SK-N-SH (cell line): ENCODE results near the gene PIAS3. TPM values are rescaled to one million over a fixed set of nuclear protein-coding genes. Genes with fewer than 3 reads are reported as not detected.

ENCODE experiments used
- CTCF ChIA-PET: fragments of 300-600, 350-600 bp; formaldehyde crosslinking; extraction: SDS; loops from one replicate; lab custom pipeline; 2021; lab: Yijun Ruan, JAX
- POLR2A ChIA-PET: fragments of 350-600 bp; sonication (Branson Sonifier 250); formaldehyde crosslinking; extraction: SDS; loops from one replicate; lab custom pipeline; 2020; ENCODE audit warnings: antibody characterized with exemption, inconsistent platforms; lab: Yijun Ruan, JAX
- DNase-seq: peaks from one replicate; pipeline ENCODE4 v3.0.0; 2012
- H2AFZ ChIP-seq: fragments of 200-600 bp; sonication (generic); 2 replicates; pipeline ENCODE4 v1.8.1; 2016; ENCODE audit warnings: antibody characterized with exemption, mild to moderate bottlenecking, low read depth
- H3F3A ChIP-seq: fragments of 200-600 bp; sonication (generic); replicated peaks from 2 replicates; pipeline ENCODE3; 2016; ENCODE audit warnings: antibody characterized with exemption, mild to moderate bottlenecking; ENCODE audit not compliant: insufficient read depth
- H3K27ac ChIP-seq, 2 experiments: fragments of 200-500 bp in 1 of 2; fragments of 200-600 bp in 1 of 2; sonication (Bioruptor generic) in 1 of 2; sonication (generic), shearing (Covaris generic) in 1 of 2; 2 replicates each; pipeline versions ENCODE4 v1.5.1 to v1.6.1; 2014 to 2016; ENCODE audit warnings: low read depth in 2 of 2, inconsistent platforms in 1 of 2, low read length in 1 of 2, mild to moderate bottlenecking in 1 of 2, mixed read lengths in 1 of 2
- H3K27me3 ChIP-seq: fragments of 200-600 bp; sonication (generic), shearing (Covaris generic); 2 replicates; pipeline ENCODE4 v1.6.1; 2016; ENCODE audit warnings: mixed run types; ENCODE audit not compliant: insufficient read depth
- H3K36me3 ChIP-seq, 2 experiments: fragments of 200-500 bp in 1 of 2; fragments of 200-600 bp in 1 of 2; sonication (Bioruptor generic) in 1 of 2; sonication (generic) in 1 of 2; replicated peaks in 1 of 2; 2 replicates each; pipeline versions ENCODE3 to v1.5.1; 2014 to 2016; ENCODE audit warnings: low read length in 1 of 2, mild to moderate bottlenecking in 1 of 2; ENCODE audit not compliant: insufficient read depth in 2 of 2, control insufficient read depth in 1 of 2
- H3K4me1 ChIP-seq, 2 experiments: fragments of 200-500 bp in 1 of 2; fragments of 200-600 bp in 1 of 2; sonication (Bioruptor generic) in 1 of 2; sonication (generic), shearing (Covaris generic) in 1 of 2; 2 replicates each; pipeline versions ENCODE4 v1.5.1 to v1.6.1; 2014 to 2016; ENCODE audit warnings: low read depth in 1 of 2, low read length in 1 of 2, mixed run types in 1 of 2; ENCODE audit not compliant: insufficient read depth in 2 of 2, control insufficient read depth in 1 of 2
- H3K4me2 ChIP-seq: fragments of 200-600 bp; sonication (generic), shearing (Covaris generic); 2 replicates; pipeline ENCODE4 v1.6.1; 2017; ENCODE audit warnings: mixed run types
- H3K4me3 ChIP-seq, 2 experiments: fragments of 200-500 bp in 1 of 2; fragments of 200-600 bp in 1 of 2; sonication (Bioruptor generic) in 1 of 2; sonication (generic), shearing (Covaris generic) in 1 of 2; 2 replicates each; pipeline versions ENCODE4 v1.5.1 to v1.8.1; 2014 to 2016; ENCODE audit warnings: low read depth in 2 of 2, inconsistent platforms in 1 of 2, low read length in 1 of 2, mild to moderate bottlenecking in 1 of 2, mixed read lengths in 1 of 2, moderate library complexity in 1 of 2
- H3K79me2 ChIP-seq: fragments of 200-600 bp; sonication (generic); 2 replicates; pipeline ENCODE4 v1.8.1; 2017; ENCODE audit warnings: mild to moderate bottlenecking; ENCODE audit not compliant: insufficient read depth
- H3K9ac ChIP-seq: fragments of 200-600 bp; sonication (generic); 2 replicates; pipeline ENCODE4 v1.6.1; 2017; ENCODE audit warnings: mixed run types
- H3K9me2 ChIP-seq: fragments of 200-600 bp; sonication (generic); 2 replicates; pipeline ENCODE4 v1.6.1; 2017; ENCODE audit warnings: mixed run types
- H3K9me3 ChIP-seq: fragments of 200-600 bp; sonication (generic); 2 replicates; pipeline ENCODE4 v1.6.1; 2017; ENCODE audit warnings: mixed run types, mild to moderate bottlenecking, moderate library complexity
- H4K20me1 ChIP-seq: fragments of 200-600 bp; sonication (generic); 2 replicates; pipeline ENCODE4 v1.6.1; 2017; ENCODE audit warnings: mild to moderate bottlenecking, mixed run types; ENCODE audit not compliant: insufficient read depth
- CHD2 ChIP-seq: fragments of 150-350 bp; IDR thresholded peaks from 2 replicates; pipeline ENCODE4 v1.6.1; 2018; ENCODE audit warnings: low read length; ENCODE audit not compliant: partially characterized antibody
- EP300 ChIP-seq, 2 experiments: IDR thresholded peaks; 2 replicates each; pipeline versions ENCODE4 v1.4.0 to v1.6.1; 2012; ENCODE audit warnings: borderline replicate concordance in 1 of 2, low read depth in 1 of 2, low read length in 1 of 2
- EZH2phosphoT487 ChIP-seq: fragments of 200-600 bp; sonication (generic); IDR thresholded peaks from 2 replicates; pipeline ENCODE4 v1.6.1; 2017; ENCODE audit warnings: low read depth, mixed run types, mild to moderate bottlenecking, antibody characterized with exemption, moderate library complexity, borderline replicate concordance
- FOSL2 ChIP-seq: IDR thresholded peaks from 2 replicates; pipeline ENCODE4 v1.4.0; 2012; ENCODE audit warnings: low read depth, mild to moderate bottlenecking, moderate library complexity, borderline replicate concordance
- FOXJ3 ChIP-seq: sonication (generic); formaldehyde crosslinking; IDR thresholded peaks from 2 replicates; pipeline ENCODE4 v1.5.1; 2020; ENCODE audit warnings: mild to moderate bottlenecking, missing genetic modification reagents
- FOXM1 ChIP-seq: IDR thresholded peaks from 2 replicates; pipeline ENCODE4 v1.4.0; 2012; ENCODE audit warnings: low read depth, mild to moderate bottlenecking
- GABPA ChIP-seq: IDR thresholded peaks from 2 replicates; pipeline ENCODE4 v1.4.0; 2012; ENCODE audit warnings: low read depth, mild to moderate bottlenecking
- GATA2 ChIP-seq: sonication (generic); formaldehyde crosslinking; IDR thresholded peaks from 2 replicates; pipeline ENCODE4 v1.5.0; 2020; ENCODE audit warnings: mild to moderate bottlenecking, missing genetic modification reagents
- JUND ChIP-seq: IDR thresholded peaks from 2 replicates; pipeline ENCODE4 v1.4.0; 2012
- MAX ChIP-seq: IDR thresholded peaks from 2 replicates; pipeline ENCODE4 v1.4.0; 2012; ENCODE audit warnings: low read depth
- MEF2A ChIP-seq: IDR thresholded peaks from 2 replicates; pipeline ENCODE4 v1.4.0; 2012; ENCODE audit warnings: low read depth, borderline replicate concordance
- MXI1 ChIP-seq: IDR thresholded peaks from 2 replicates; pipeline ENCODE4 v1.6.1; 2012; ENCODE audit warnings: mild to moderate bottlenecking, low read depth, low read length, improper control_type of control experiment
- NFIC ChIP-seq: IDR thresholded peaks from 2 replicates; pipeline ENCODE4 v1.4.0; 2012; ENCODE audit warnings: borderline replicate concordance
- NRF1 ChIP-seq: IDR thresholded peaks from 2 replicates; pipeline ENCODE4 v1.6.1; 2012; ENCODE audit warnings: low read depth, mild to moderate bottlenecking, low read length
- PBX3 ChIP-seq: IDR thresholded peaks from 2 replicates; pipeline ENCODE4; 2012
- RAD21 ChIP-seq: IDR thresholded peaks from 2 replicates; pipeline ENCODE4 v1.6.1; 2012; ENCODE audit warnings: mild to moderate bottlenecking, low read length
- RCOR1 ChIP-seq: fragments of 150-350 bp; IDR thresholded peaks from 2 replicates; pipeline ENCODE4 v1.6.1; 2017; ENCODE audit warnings: antibody characterized with exemption, low read length
- RXRA ChIP-seq: IDR thresholded peaks from 2 replicates; pipeline ENCODE4 v1.4.0; 2012; ENCODE audit warnings: low read depth, mild to moderate bottlenecking, borderline replicate concordance
- SIN3A ChIP-seq: IDR thresholded peaks from 2 replicates; pipeline ENCODE4 v1.6.1; 2012; ENCODE audit warnings: low read depth, mild to moderate bottlenecking, low read length, moderate library complexity, borderline replicate concordance
- SMC3 ChIP-seq: IDR thresholded peaks from 2 replicates; pipeline ENCODE4 v1.6.1; 2012; ENCODE audit warnings: low read depth, low read length, improper control_type of control experiment
- TAF1 ChIP-seq: IDR thresholded peaks from 2 replicates; pipeline ENCODE4 v1.6.1; 2012; ENCODE audit warnings: low read depth, mild to moderate bottlenecking, low read length, moderate library complexity, borderline replicate concordance
- TCF12 ChIP-seq: IDR thresholded peaks from 2 replicates; pipeline ENCODE4 v1.4.0; 2012
- TEAD4 ChIP-seq: IDR thresholded peaks from 2 replicates; pipeline ENCODE4 v1.4.0; 2012; ENCODE audit warnings: mild to moderate bottlenecking, borderline replicate concordance; ENCODE audit not compliant: insufficient read depth
- USF2 ChIP-seq: fragments of 150-350 bp; IDR thresholded peaks from 2 replicates; pipeline ENCODE4 v1.6.1; 2017; ENCODE audit warnings: antibody characterized with exemption, low read length, low read depth, borderline replicate concordance
- YY1 ChIP-seq: IDR thresholded peaks from 2 replicates; pipeline ENCODE4 v1.4.0; 2012; ENCODE audit warnings: low read depth, mild to moderate bottlenecking
- WGBS: methylation state at CpG from one replicate; pipeline ENCODE4 v1.1.6; 2017; ENCODE audit warnings: low lambda C conversion rate; 5-methylcytosine and 5-hydroxymethylcytosine counted together
- polyA plus RNA-seq, 3 experiments: library from polyadenylated mRNA; depleted of rRNA; stranded (reverse); fragments of >200 nt; gene quantifications; 2 replicates each; pipeline ENCODE4 v1.2.3, GENCODE V29; 2012
- TF ChIP-seq, protein P1 (sequence below): fragments of 200-600 bp; sonication (generic); IDR thresholded peaks from 2 replicates; pipeline ENCODE4 v1.6.1; 2017; ENCODE audit warnings: antibody characterized with exemption, mild to moderate bottlenecking, moderate library complexity
- TF ChIP-seq, protein P2 (sequence below): IDR thresholded peaks from 2 replicates; pipeline ENCODE4 v1.4.0; 2012; ENCODE audit warnings: low read depth, borderline replicate concordance
- TF ChIP-seq, protein P3 (sequence below): fragments of 150-350 bp; IDR thresholded peaks from 2 replicates; pipeline ENCODE4 v1.6.1; 2016; ENCODE audit warnings: mild to moderate bottlenecking, low read depth, low read length

PIAS3 gene
- polyA plus RNA-seq (2012; rRNA removed) = 35.5 and 39.1 TPM in 2 replicates
- polyA plus RNA-seq (2012; cell fraction: cytosol; rRNA removed) = 16.1 and 18.8 TPM in 2 replicates
- polyA plus RNA-seq (2012; cell fraction: nucleus; rRNA removed) = 157 and 192 TPM in 2 replicates

DNA sequence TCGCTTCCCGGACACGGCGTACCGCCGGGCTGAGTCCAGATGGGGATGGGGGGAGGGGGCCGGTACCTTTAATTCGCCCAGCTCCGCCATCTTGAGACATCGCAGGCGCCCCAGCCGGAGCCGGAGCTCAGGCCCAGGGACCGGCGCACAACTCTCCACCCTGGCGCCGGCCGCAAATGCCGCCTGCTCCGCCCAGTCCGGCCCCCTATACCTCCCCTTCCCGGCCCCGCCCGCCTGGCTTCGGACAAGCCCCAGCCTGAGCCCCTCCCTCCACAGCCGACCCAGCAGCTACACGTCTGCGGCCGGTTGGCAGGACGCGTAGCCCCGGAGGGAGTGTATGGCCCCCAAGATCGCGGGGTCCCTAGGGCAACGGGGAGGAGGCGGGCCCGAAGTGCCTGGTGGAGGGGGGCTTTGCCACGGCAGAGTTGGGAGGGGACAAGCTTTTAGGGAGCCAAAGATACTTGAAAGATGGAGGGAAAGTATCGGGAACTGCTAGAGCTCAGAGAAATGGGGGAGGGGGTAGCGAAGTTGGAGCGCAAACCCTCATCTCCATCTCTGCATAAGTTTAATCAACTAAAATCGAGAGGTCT is at the start of gene PIAS3:
TSS of gene PIAS3 (minus strand) at position 181 of the 590 bp plus-strand sequence. CDS start at position 90, 91 bp downstream.
- Histone ChIP-seq H4K20me1 (no peaks in the 10 kb centered on the region; the same call in 1 of the 2 replicates), H3K4me1 (peaks cover 8 to 9% of the 10 kb centered on the region in 2 experiments; a peak in 3 of 4 replicates), H3K9me2 (no peaks in the 10 kb centered on the region), H3K9ac (peak within 1 kb of the TSS; percentile 77), H3K4me3 (peak within 1 kb of the TSS; percentile 66 to 83), H3K27ac (peak within 1 kb of the TSS; percentile 83 to 95), H3K9me3 (no peaks in the 10 kb centered on the region), H3K36me3 (peaks cover 21 to 23% of the 10 kb centered on the region in 2 experiments), H3F3A (no peaks in the 10 kb centered on the region), H2AFZ (peak within 1 kb of the TSS; percentile 88), H3K27me3 (no peaks in the 10 kb centered on the region), H3K4me2 (peak within 1 kb of the TSS; percentile 76), H3K79me2 (peaks cover 20% of the 10 kb centered on the region)
- POLR2A ChIA-PET = interaction anchor here (0.9 to 4.6 kb wide), 13 partner anchors 9 to 176 kb away, joined by 3 to 66 read pairs (median 4); partner anchors contain the start of genes ANKRD34A, ANKRD35, LIX1L and NUDT17
- 1% methylated on average over 18 of the region's 42 CpGs for WGBS
- DNase-seq = peak; percentile 98
- CTCF ChIA-PET = interaction anchor here (0.5 to 9.4 kb wide), 12 partner anchors 9 to 148 kb away, joined by 3 to 162 read pairs (median 4); partner anchors contain the start of genes LIX1L and NUDT17
- TF ChIP-seq TEAD4 (no peak), USF2 (no peak), GABPA (no peak), RXRA (no peak), FOSL2 (no peak), TCF12 (peak; percentile 18; the same call in 1 of the 2 replicates), TAF1 (peak; percentile 69), RAD21 (no peak), EZH2phosphoT487 (no peak), CHD2 (peak; percentile 32), GATA2 (CRISPR knock-in tag) (no peak), SIN3A (peak; percentile 40; the same call in 1 of the 2 replicates), JUND (no peak), MXI1 (peak; percentile 38; the same call in 1 of the 2 replicates), SMC3 (no peak), RCOR1 (no peak), NFIC (no peak), NRF1 (peak; percentile 38; the same call in 1 of the 2 replicates), PBX3 (no peak; the same call in 1 of the 2 replicates), FOXJ3 (CRISPR knock-in tag) (no peak), FOXM1 (no peak), MAX (no peak), EP300 (IDR thresholded peaks at IDR 0.05; ENCODE audit: borderline replicate concordance in 1 of 2, low read depth in 1 of 2, low read length in 1 of 2) (peak in 1 of 2 experiments; percentile 3; a peak in 1 of 4 replicates), YY1 (peak; percentile 92), MEF2A (no peak)
- TF ChIP-seq, protein P1, sequence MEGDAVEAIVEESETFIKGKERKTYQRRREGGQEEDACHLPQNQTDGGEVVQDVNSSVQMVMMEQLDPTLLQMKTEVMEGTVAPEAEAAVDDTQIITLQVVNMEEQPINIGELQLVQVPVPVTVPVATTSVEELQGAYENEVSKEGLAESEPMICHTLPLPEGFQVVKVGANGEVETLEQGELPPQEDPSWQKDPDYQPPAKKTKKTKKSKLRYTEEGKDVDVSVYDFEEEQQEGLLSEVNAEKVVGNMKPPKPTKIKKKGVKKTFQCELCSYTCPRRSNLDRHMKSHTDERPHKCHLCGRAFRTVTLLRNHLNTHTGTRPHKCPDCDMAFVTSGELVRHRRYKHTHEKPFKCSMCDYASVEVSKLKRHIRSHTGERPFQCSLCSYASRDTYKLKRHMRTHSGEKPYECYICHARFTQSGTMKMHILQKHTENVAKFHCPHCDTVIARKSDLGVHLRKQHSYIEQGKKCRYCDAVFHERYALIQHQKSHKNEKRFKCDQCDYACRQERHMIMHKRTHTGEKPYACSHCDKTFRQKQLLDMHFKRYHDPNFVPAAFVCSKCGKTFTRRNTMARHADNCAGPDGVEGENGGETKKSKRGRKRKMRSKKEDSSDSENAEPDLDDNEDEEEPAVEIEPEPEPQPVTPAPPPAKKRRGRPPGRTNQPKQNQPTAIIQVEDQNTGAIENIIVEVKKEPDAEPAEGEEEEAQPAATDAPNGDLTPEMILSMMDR = no peak
- TF ChIP-seq, protein P2, sequence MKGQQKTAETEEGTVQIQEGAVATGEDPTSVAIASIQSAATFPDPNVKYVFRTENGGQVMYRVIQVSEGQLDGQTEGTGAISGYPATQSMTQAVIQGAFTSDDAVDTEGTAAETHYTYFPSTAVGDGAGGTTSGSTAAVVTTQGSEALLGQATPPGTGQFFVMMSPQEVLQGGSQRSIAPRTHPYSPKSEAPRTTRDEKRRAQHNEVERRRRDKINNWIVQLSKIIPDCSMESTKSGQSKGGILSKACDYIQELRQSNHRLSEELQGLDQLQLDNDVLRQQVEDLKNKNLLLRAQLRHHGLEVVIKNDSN = no peak
- TF ChIP-seq, protein P3, sequence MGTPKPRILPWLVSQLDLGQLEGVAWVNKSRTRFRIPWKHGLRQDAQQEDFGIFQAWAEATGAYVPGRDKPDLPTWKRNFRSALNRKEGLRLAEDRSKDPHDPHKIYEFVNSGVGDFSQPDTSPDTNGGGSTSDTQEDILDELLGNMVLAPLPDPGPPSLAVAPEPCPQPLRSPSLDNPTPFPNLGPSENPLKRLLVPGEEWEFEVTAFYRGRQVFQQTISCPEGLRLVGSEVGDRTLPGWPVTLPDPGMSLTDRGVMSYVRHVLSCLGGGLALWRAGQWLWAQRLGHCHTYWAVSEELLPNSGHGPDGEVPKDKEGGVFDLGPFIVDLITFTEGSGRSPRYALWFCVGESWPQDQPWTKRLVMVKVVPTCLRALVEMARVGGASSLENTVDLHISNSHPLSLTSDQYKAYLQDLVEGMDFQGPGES = peak; percentile 50
